Neural crest cell (in vitro differentiated cells): Measurements from ENCODE around the gene TPCN1. TPM values are rescaled to one million over a fixed set of nuclear protein-coding genes. Genes with fewer than 3 reads are reported as not detected.

Experiments
- DNase-seq: peaks from one replicate; pipeline ENCODE4 v3.0.0; 2021; ENCODE audit warnings: low read depth, mixed read lengths, low spot score
- H3K27ac Mint-ChIP-seq: one replicate; pipeline ENCODE4 v1.8.0; 2021; ENCODE audit warnings: mild to moderate bottlenecking, mixed read lengths; ENCODE audit not compliant: unreplicated experiment
- H3K27me3 Mint-ChIP-seq: 2 replicates; pipeline ENCODE4 v1.8.0; 2021; ENCODE audit warnings: low read depth, mild to moderate bottlenecking, mixed read lengths
- H3K36me3 Mint-ChIP-seq: 2 replicates; pipeline ENCODE4 v1.8.0; 2021; ENCODE audit warnings: low read depth, mild to moderate bottlenecking, mixed read lengths
- H3K4me1 Mint-ChIP-seq: 2 replicates; pipeline ENCODE4 v1.8.0; 2021; ENCODE audit warnings: mixed read lengths
- H3K4me3 Mint-ChIP-seq: one replicate; pipeline ENCODE4 v1.8.0; 2021; ENCODE audit warnings: mild to moderate bottlenecking, mixed read lengths
- H3K9me3 Mint-ChIP-seq: 2 replicates; pipeline ENCODE4 v1.8.0; 2021; ENCODE audit warnings: mixed read lengths
- total RNA-seq: library from RNA; stranded (reverse); gene quantifications from 2 replicates; pipeline ENCODE4 v1.2.1, GENCODE V29; 2021
- TF ChIP-seq, protein P1 (sequence below): fragments of 200-600 bp; sonication (generic); conservative IDR thresholded peaks from 2 replicates; pipeline ENCODE4 v1.5.0; 2021; ENCODE audit warnings: antibody characterized with exemption, mild to moderate bottlenecking

TPCN1 gene
- total RNA-seq, 1 donor from 2014 or later = 18.3 TPM

GRCh38 chr12:113230315-113231234 is 9.3 kb downstream of the TPCN1 start:
- Mint-ChIP-seq H3K36me3 (peaks cover 3% of the 10 kb centered on the region), H3K4me1 (peaks cover 19% of the 10 kb centered on the region), H3K9me3 (no peaks in the 10 kb centered on the region), H3K4me3 (no peak overlapping the region), H3K27me3 (no peaks in the 10 kb centered on the region), H3K27ac (no peak overlapping the region)
- TF ChIP-seq, protein P1, sequence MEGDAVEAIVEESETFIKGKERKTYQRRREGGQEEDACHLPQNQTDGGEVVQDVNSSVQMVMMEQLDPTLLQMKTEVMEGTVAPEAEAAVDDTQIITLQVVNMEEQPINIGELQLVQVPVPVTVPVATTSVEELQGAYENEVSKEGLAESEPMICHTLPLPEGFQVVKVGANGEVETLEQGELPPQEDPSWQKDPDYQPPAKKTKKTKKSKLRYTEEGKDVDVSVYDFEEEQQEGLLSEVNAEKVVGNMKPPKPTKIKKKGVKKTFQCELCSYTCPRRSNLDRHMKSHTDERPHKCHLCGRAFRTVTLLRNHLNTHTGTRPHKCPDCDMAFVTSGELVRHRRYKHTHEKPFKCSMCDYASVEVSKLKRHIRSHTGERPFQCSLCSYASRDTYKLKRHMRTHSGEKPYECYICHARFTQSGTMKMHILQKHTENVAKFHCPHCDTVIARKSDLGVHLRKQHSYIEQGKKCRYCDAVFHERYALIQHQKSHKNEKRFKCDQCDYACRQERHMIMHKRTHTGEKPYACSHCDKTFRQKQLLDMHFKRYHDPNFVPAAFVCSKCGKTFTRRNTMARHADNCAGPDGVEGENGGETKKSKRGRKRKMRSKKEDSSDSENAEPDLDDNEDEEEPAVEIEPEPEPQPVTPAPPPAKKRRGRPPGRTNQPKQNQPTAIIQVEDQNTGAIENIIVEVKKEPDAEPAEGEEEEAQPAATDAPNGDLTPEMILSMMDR = no peak
- no peak for DNase-seq

- Mint-ChIP-seq H3K27ac (no peak overlapping the region), H3K9me3 (no peaks in the 10 kb centered on the region), H3K36me3 (peaks cover 3% of the 10 kb centered on the region), H3K4me3 (no peak overlapping the region), H3K4me1 (peaks cover 21% of the 10 kb centered on the region), H3K27me3 (no peaks in the 10 kb centered on the region)
- TF ChIP-seq, protein P1 = no peak
- no peak for DNase-seq
Measured at GRCh38 chr12:113231235-113232088, 10.2 kb downstream of the TPCN1 start.

DNA sequence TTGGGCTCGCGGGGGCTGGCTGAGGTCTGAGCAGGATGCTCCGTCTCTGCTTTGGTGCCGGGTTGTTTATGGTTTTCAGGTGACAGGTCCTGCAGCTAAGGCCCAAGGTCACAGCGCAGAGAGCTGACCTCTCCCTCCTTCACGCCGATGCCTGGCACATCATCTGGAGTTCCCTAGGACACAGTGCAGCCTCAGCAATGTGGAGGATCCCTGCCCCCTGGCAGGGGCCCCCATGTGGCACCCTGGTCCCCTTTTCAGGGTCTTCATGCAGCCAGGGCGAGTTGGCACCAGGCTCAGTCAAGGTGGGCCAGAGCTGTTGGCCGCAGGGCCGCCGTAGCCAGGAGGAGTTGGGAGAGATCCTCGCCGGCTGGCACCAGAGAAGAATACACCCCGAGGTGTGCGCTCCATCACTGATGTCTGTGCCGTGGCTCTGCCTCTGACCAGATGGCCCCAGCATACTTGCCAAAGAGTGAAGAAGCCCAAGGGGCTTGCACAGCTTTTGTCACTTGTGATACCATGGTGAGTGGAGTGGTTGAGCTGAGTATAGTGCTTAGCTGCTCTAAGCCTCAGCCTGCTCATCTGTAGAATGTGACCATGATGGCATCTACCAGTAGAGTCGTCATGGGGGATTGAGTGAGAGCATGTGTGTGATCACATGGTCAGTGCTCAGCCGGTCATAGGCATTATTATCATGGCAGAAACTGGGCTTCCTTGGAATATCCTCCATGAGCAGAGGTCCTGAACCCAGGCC is 11.0 kb downstream of the TPCN1 start:
- peaks cover 21% of the 10 kb centered on the region for H3K4me1 Mint-ChIP-seq
- peaks cover 3% of the 10 kb centered on the region for H3K36me3 Mint-ChIP-seq
- DNase-seq = no peak
- no peaks in the 10 kb centered on the region for H3K9me3 Mint-ChIP-seq
- H3K4me3 Mint-ChIP-seq = no peak overlapping the region
- no peaks in the 10 kb centered on the region for H3K27me3 Mint-ChIP-seq
- TF ChIP-seq, protein P1 = no peak
- H3K27ac Mint-ChIP-seq = no peak overlapping the region

DNA sequence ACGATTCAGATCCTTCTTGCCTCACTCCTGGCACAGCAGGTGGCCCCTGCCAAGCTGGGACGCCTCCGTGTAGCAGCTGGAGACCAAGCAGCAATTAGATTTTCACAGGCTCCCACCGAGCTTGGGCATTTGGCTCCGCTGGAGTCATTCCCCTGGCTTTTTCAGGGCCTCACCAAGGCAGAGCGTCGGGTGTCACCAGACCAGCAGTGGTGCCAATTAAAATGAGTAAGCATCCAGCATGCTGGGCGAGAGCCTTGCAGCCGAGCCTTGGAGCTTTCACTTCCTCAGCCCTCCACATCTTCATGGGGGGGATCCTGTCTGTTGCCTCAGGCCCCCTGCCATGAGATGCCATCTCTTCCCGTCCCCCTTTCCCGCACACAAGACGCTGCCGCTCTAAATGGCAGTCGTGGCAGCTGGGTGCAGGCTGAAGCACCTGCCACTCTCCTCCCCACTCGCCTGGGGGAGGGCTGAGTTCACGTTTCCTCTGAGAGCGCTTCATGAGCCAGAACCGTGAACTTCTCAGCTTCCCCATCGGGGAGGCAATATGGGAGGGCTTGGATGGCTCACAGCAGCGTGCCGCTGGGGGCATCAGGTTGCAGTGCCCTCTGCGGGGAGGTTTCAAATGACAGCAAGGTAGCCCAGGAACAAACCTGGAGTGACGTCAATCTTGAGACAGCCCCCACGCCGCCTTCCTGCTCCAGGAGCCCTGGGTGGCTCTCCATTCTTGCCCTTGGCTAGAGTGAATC is 11.7 kb downstream of the TPCN1 start:
- Mint-ChIP-seq H3K4me3 (no peak overlapping the region), H3K36me3 (peaks cover 3% of the 10 kb centered on the region), H3K9me3 (no peaks in the 10 kb centered on the region), H3K27ac (no peak overlapping the region), H3K27me3 (no peaks in the 10 kb centered on the region), H3K4me1 (peaks cover 21% of the 10 kb centered on the region)
- TF ChIP-seq, protein P1 = no peak
- DNase-seq = no peak

DNA sequence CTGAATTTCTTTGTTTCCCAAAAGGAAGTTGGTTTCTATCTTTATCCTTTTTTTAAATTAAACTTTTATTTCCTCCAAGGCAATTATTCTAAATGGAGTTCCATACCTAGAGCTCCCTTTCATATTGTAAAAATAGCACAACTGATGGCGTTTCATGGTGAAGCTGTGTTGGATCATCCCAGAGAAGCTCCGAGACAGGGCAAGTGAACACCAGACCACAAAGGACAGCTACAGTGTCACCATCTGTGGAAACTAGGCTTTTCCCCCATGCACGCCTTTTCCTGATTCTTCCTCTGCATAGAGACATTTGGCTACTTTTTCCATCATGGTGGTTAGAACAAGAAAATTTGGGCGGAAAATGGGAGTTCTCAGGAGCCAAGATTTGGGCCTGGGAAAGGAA is 12.7 kb downstream of the TPCN1 start:
- Mint-ChIP-seq H3K9me3 (no peaks in the 10 kb centered on the region), H3K4me3 (no peak overlapping the region), H3K36me3 (peaks cover 3% of the 10 kb centered on the region), H3K27me3 (no peaks in the 10 kb centered on the region), H3K4me1 (peaks cover 16% of the 10 kb centered on the region), H3K27ac (peak overlapping the region; percentile 31)
- DNase-seq = no peak
- TF ChIP-seq, protein P1 = no peak
